ENCODE measurements around the gene CDK5. TPM values are rescaled to one million over a fixed set of nuclear protein-coding genes. Genes with fewer than 3 reads are reported as not detected.
A peak's percentile ranks its signal among the peaks of the same experiment; 100 is the strongest.

CDK5 gene
- total RNA-seq, 2 donors from 2014 or later, result 13.1 to 18.5 TPM

- Histone ChIP-seq H3K36me3 (no peaks in the 10 kb centered on the region), H3K4me1 (replicated peaks) (peaks cover 4% of the 10 kb centered on the region), H3K9me3 (no peaks in the 10 kb centered on the region), H3K27ac (no peak overlapping the region), H3K4me3 (no peak overlapping the region), H3K27me3 (replicated peaks; ENCODE audit: insufficient read depth) (no peaks in the 10 kb centered on the region)
- intact Hi-C loops (cut with DNase I), result no loop called here
- DNase-seq (ENCODE audit: low spot score), result no peak
- 49% methylated on average over 7 of the region's 7 CpGs for WGBS
- TF ChIP-seq POLR2AphosphoS5 (IDR thresholded peaks at IDR 0.05) (no peak), CTCF (IDR thresholded peaks at IDR 0.05) (no peak), POLR2A (IDR thresholded peaks at IDR 0.05) (no peak)
Measured at GRCh38 chr7:151020231-151020630, 37.5 kb downstream of the CDK5 start.

GRCh38 chr7:151019130-151019447 lies 38.6 kb downstream of the CDK5 start:
- H3K27ac ChIP-seq, result no peak overlapping the region
- no peaks in the 10 kb centered on the region for H3K27me3 ChIP-seq (replicated peaks; ENCODE audit: insufficient read depth)
- no peak for DNase-seq (ENCODE audit: low spot score)
- intact Hi-C loops (cut with DNase I), result no loop called here
- peaks cover 4% of the 10 kb centered on the region for H3K4me1 ChIP-seq (replicated peaks)
- 21% methylated on average over 16 of the region's 20 CpGs for WGBS
- H3K9me3 ChIP-seq, result no peaks in the 10 kb centered on the region
- no peak for TF ChIP-seq POLR2A (IDR thresholded peaks at IDR 0.05)
- TF ChIP-seq POLR2AphosphoS5 (IDR thresholded peaks at IDR 0.05), result no peak
- TF ChIP-seq CTCF (IDR thresholded peaks at IDR 0.05), result no peak
- peak overlapping the region in 1 of 2 donors; percentile 19 for H3K4me3 ChIP-seq
- H3K36me3 ChIP-seq, result no peaks in the 10 kb centered on the region

- Histone ChIP-seq H3K36me3 (no peaks in the 10 kb centered on the region), H3K4me3 (peak overlapping the region in 1 of 2 donors; percentile 19), H3K27ac (no peak overlapping the region), H3K9me3 (no peaks in the 10 kb centered on the region), H3K27me3 (replicated peaks; ENCODE audit: insufficient read depth) (no peaks in the 10 kb centered on the region), H3K4me1 (replicated peaks) (peaks cover 4% of the 10 kb centered on the region)
- no peak for TF ChIP-seq POLR2AphosphoS5 (IDR thresholded peaks at IDR 0.05)
- TF ChIP-seq POLR2A (IDR thresholded peaks at IDR 0.05), result no peak
- peak in 1 of 4 experiments; percentile 4 for TF ChIP-seq CTCF (IDR thresholded peaks at IDR 0.05)
- intact Hi-C loops (cut with DNase I), result no loop called here
- WGBS, result 3% methylated on average over 52 of the region's 82 CpGs
- DNase-seq (ENCODE audit: low spot score), result no peak
Measured at GRCh38 chr7:151018421-151019129, 39.1 kb downstream of the CDK5 start.

- DNase-seq (ENCODE audit: low spot score), result peak; percentile 41
- Histone ChIP-seq H3K36me3 (no peaks in the 10 kb centered on the region), H3K4me1 (replicated peaks) (peaks cover 4% of the 10 kb centered on the region), H3K4me3 (peak overlapping the region in 1 of 2 donors; percentile 19), H3K27ac (no peak overlapping the region), H3K27me3 (replicated peaks; ENCODE audit: insufficient read depth) (no peaks in the 10 kb centered on the region), H3K9me3 (no peaks in the 10 kb centered on the region)
- 6% methylated on average over 29 of the region's 34 CpGs for WGBS
- TF ChIP-seq POLR2AphosphoS5 (IDR thresholded peaks at IDR 0.05), result no peak
- TF ChIP-seq CTCF (IDR thresholded peaks at IDR 0.05), result peak; percentile 66 to 85 (median 68)
- no peak for TF ChIP-seq POLR2A (IDR thresholded peaks at IDR 0.05)
- intact Hi-C loops (cut with DNase I), result no loop called here
Measured at GRCh38 chr7:151017953-151018420, 39.7 kb downstream of the CDK5 start.

GRCh38 chr7:151017370-151017952 lies 40.2 kb downstream of the CDK5 start:
- 36% methylated on average over 12 of the region's 13 CpGs for WGBS
- intact Hi-C loops (cut with DNase I), result no loop called here
- Histone ChIP-seq H3K4me3 (no peak overlapping the region), H3K27me3 (replicated peaks; ENCODE audit: insufficient read depth) (no peaks in the 10 kb centered on the region), H3K36me3 (no peaks in the 10 kb centered on the region), H3K9me3 (no peaks in the 10 kb centered on the region), H3K4me1 (replicated peaks) (peaks cover 4% of the 10 kb centered on the region), H3K27ac (no peak overlapping the region)
- DNase-seq (ENCODE audit: low spot score), result no peak
- TF ChIP-seq CTCF (IDR thresholded peaks at IDR 0.05) (no peak), POLR2AphosphoS5 (IDR thresholded peaks at IDR 0.05) (no peak), POLR2A (IDR thresholded peaks at IDR 0.05) (no peak)

All from prostate gland (tissue), 2 donors.